ENCODE results near the gene FOXB1. TPM values are rescaled to one million over a fixed set of nuclear protein-coding genes. Genes with fewer than 3 reads are reported as not detected.

Gene FOXB1
- total RNA-seq, 1 experiment from 2014 or later, result 0.64 TPM

DNA sequence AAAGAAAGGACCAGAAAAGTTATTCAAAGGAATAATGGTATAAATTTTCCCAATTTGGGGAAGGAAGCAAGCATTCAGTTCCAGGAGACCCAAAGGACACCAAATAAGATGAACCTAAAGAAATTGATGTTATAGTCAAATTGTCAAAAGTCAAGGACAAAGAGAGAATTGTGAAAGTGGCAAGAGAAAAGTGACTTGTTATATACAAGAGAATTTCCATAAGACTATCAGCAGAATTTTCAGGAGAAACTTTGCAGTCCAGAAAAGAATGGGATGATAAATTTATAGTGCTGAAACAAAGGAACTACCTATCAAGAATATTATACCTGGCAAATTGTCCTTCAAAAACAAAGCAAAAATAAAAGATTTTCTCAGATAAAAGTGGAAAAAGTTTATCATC lies 43.8 kb upstream of the FOXB1 start:
- ChIA-PET POLR2A (no interaction called here), CTCF (no interaction called here)
- Histone ChIP-seq H3K4me1 (ENCODE audit: control insufficient read depth, insufficient read depth, low read length) (no peaks in the 10 kb centered on the region), H3K36me3 (ENCODE audit: control insufficient read depth, insufficient read depth, low read length) (no peaks in the 10 kb centered on the region), H3K4me3 (ENCODE audit: low read depth in 2 of 2, low read length in 2 of 2) (no peak overlapping the region), H3K27me3 (ENCODE audit: control insufficient read depth, insufficient read depth, low read length) (no peaks in the 10 kb centered on the region), H3K9me3 (ENCODE audit: control insufficient read depth, insufficient read depth, low read depth, low read length) (no peaks in the 10 kb centered on the region), H3K27ac (ENCODE audit: low read length) (no peak overlapping the region)
- in situ Hi-C loops (cut with HindIII; ENCODE audit: low pct_unique_long_range_greater_than_20kb, low sequenced_read_pairs), result no loop called here
- no TSS peak for BruUV-seq (replicated peaks)
- no peak for ATAC-seq
- intact Hi-C loops (cut with micrococcal nuclease; ENCODE audit: unreplicated experiment), result no loop called here
- TF ChIP-seq SIN3A (IDR thresholded peaks at IDR 0.05; ENCODE audit: borderline replicate concordance, insufficient read depth, low read depth, low read length) (no peak), POLR2AphosphoS5 (IDR thresholded peaks at IDR 0.05; ENCODE audit: low read depth, low read length) (no peak), TCF7L2 (IDR thresholded peaks at IDR 0.05; ENCODE audit: low read depth, low read length) (no peak)
- TF ChIP-seq, protein P1, sequence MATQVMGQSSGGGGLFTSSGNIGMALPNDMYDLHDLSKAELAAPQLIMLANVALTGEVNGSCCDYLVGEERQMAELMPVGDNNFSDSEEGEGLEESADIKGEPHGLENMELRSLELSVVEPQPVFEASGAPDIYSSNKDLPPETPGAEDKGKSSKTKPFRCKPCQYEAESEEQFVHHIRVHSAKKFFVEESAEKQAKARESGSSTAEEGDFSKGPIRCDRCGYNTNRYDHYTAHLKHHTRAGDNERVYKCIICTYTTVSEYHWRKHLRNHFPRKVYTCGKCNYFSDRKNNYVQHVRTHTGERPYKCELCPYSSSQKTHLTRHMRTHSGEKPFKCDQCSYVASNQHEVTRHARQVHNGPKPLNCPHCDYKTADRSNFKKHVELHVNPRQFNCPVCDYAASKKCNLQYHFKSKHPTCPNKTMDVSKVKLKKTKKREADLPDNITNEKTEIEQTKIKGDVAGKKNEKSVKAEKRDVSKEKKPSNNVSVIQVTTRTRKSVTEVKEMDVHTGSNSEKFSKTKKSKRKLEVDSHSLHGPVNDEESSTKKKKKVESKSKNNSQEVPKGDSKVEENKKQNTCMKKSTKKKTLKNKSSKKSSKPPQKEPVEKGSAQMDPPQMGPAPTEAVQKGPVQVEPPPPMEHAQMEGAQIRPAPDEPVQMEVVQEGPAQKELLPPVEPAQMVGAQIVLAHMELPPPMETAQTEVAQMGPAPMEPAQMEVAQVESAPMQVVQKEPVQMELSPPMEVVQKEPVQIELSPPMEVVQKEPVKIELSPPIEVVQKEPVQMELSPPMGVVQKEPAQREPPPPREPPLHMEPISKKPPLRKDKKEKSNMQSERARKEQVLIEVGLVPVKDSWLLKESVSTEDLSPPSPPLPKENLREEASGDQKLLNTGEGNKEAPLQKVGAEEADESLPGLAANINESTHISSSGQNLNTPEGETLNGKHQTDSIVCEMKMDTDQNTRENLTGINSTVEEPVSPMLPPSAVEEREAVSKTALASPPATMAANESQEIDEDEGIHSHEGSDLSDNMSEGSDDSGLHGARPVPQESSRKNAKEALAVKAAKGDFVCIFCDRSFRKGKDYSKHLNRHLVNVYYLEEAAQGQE (IDR thresholded peaks at IDR 0.05; ENCODE audit: insufficient read depth in 1 of 2, low read depth in 2 of 2, low read length in 1 of 2), result no peak
- TF ChIP-seq, protein P2, sequence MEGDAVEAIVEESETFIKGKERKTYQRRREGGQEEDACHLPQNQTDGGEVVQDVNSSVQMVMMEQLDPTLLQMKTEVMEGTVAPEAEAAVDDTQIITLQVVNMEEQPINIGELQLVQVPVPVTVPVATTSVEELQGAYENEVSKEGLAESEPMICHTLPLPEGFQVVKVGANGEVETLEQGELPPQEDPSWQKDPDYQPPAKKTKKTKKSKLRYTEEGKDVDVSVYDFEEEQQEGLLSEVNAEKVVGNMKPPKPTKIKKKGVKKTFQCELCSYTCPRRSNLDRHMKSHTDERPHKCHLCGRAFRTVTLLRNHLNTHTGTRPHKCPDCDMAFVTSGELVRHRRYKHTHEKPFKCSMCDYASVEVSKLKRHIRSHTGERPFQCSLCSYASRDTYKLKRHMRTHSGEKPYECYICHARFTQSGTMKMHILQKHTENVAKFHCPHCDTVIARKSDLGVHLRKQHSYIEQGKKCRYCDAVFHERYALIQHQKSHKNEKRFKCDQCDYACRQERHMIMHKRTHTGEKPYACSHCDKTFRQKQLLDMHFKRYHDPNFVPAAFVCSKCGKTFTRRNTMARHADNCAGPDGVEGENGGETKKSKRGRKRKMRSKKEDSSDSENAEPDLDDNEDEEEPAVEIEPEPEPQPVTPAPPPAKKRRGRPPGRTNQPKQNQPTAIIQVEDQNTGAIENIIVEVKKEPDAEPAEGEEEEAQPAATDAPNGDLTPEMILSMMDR (IDR thresholded peaks at IDR 0.05), result no peak
- no peak for DNase-seq (ENCODE audit: low read depth, low spot score)

GRCh38 chr15:59963322-59963721 lies 40.8 kb upstream of the FOXB1 start:
- Histone ChIP-seq H3K4me3 (ENCODE audit: low read depth in 2 of 2, low read length in 2 of 2) (no peak overlapping the region), H3K9me3 (ENCODE audit: control insufficient read depth, insufficient read depth, low read depth, low read length) (no peaks in the 10 kb centered on the region), H3K4me1 (ENCODE audit: control insufficient read depth, insufficient read depth, low read length) (no peaks in the 10 kb centered on the region), H3K27ac (ENCODE audit: low read length) (no peak overlapping the region), H3K36me3 (ENCODE audit: control insufficient read depth, insufficient read depth, low read length) (no peaks in the 10 kb centered on the region), H3K27me3 (ENCODE audit: control insufficient read depth, insufficient read depth, low read length) (no peaks in the 10 kb centered on the region)
- BruUV-seq (replicated peaks), result no TSS peak
- TF ChIP-seq, protein P1 (IDR thresholded peaks at IDR 0.05; ENCODE audit: insufficient read depth in 1 of 2, low read depth in 2 of 2, low read length in 1 of 2), result no peak
- TF ChIP-seq, protein P2 (IDR thresholded peaks at IDR 0.05), result no peak
- TF ChIP-seq TCF7L2 (IDR thresholded peaks at IDR 0.05; ENCODE audit: low read depth, low read length), result no peak
- no peak for TF ChIP-seq SIN3A (IDR thresholded peaks at IDR 0.05; ENCODE audit: borderline replicate concordance, insufficient read depth, low read depth, low read length)
- TF ChIP-seq POLR2AphosphoS5 (IDR thresholded peaks at IDR 0.05; ENCODE audit: low read depth, low read length), result no peak
- ATAC-seq (no peak), DNase-seq (ENCODE audit: low read depth, low spot score) (no peak)
- intact Hi-C loops (cut with micrococcal nuclease; ENCODE audit: unreplicated experiment), result no loop called here
- ChIA-PET CTCF (no interaction called here), POLR2A (no interaction called here)
- in situ Hi-C loops (cut with HindIII; ENCODE audit: low pct_unique_long_range_greater_than_20kb, low sequenced_read_pairs), result no loop called here

Measured in Panc1 (cell line).